Left lobe of liver (tissue), 2 donors: ENCODE measurements around the gene ZNF683. TPM values are rescaled to one million over a fixed set of nuclear protein-coding genes. Genes with fewer than 3 reads are reported as not detected.

Experiments
- ATAC-seq: fragments of 200-7000 bp; cut with Tn5 transposase; one replicate; pipeline ENCODE4 v1.9.1; 2020; ENCODE audit warnings: mild to moderate bottlenecking, moderate library complexity
- DNase-seq: peaks from one replicate; pipeline ENCODE4 v3.0.0-alpha.2; 2020; ENCODE audit warnings: low spot score
- total RNA-seq: library from RNA; stranded (reverse); gene quantifications from one replicate; pipeline ENCODE4 v1.2.1, GENCODE V29; 2021
- donor health status: DM: no; HTN: no; CAD: no; lungs with moderate emphysema.
- donor health status: DM: no; HTN: yes; CAD: no.

ZNF683 gene
- total RNA-seq, 1 donor from 2014 or later: not detected

DNA sequence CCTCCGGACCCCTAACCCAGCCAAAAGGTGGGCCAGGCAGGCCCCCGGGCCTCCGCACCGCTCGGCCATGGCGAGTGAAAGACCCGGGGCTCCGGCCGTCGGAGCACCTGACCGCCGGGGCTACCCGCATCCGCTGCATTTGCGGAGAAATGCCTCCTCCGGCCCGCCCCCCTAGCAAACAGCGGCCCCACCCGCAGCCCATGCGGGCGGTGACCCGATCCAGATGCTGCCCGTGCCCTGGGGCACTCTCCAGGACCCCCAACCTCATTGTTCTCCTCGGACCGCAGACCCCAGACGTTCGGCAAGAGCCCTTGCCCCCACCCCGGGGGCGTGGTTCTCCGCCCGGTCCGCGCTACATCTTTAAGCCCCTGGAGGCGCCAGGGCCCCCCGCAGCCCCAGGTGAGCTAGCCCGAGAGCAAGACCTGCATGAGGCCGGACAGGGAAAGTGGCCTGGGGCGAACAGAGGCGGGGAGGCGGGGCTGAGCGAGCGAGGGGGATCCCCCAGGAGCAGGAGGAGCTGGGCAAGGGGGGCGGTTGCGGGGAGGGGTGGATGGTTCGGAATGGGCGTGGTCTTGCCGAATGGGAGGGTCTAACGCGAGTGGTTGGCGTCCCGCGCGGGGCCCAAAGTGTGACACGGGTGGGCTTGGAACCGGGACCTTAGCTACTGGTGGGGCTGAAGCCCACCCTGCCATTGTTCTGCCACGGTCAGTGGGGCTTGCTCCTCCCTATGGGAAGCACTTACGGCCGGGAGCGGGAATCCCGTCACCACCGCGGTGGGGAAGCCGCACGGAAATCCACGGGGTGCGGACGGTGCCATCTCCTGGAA is 12.4 kb downstream of the ZNF683 start:
- DNase-seq: no peak
- no peak for ATAC-seq

- no peak for DNase-seq
- ATAC-seq: peak; percentile 89
Observed at GRCh38 chr1:26358411-26359384, 13.9 kb downstream of the ZNF683 start.

DNA sequence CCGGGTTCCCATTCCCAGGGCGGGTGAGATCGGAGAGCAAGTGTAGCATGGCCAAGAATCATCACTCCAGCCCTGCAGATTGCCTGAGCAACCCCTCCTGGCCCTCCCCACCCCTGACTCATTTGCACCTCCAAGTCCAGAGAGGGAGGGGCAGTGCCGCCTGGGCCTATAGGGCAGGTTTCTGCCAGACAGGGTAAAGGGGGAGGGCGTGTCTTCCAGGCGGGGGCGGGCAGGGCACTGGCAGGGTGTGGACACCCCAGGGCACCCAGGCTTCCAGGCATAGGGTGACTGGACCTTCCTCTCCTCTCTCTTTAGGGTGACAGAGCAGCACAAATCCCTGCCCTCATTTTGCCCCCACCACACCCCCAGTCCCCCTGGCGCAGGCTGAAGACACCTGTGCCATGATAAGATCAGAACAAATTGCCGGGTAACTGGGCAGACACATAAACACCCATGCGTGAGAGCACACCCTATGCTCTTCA is 15.4 kb downstream of the ZNF683 start:
- DNase-seq (no peak), ATAC-seq (no peak)

DNA sequence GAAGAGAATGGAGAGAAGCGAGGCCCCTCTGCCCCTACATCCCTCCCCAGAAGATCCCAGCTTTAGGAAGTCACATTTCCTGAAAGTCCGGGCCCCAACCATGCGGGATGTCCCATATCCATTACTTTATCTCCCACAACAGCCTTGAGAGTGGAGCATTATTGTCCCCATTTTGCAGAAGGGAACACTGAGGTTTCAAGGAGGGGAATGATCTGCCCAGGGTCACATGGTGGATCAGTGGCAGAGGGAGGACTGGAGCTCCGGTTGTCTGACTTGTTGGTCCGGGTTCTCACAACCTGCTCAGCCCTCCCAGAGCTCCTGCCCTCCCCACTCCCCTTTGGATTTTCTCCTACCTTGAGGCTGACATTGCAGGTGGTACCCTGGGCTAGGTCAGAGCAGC is 16.4 kb downstream of the ZNF683 start:
- DNase-seq (no peak), ATAC-seq (no peak)

GRCh38 chr1:26354972-26355371 is 17.6 kb downstream of the ZNF683 start:
- DNase-seq (no peak), ATAC-seq (no peak)

- DNase-seq: no peak
- ATAC-seq: no peak
Observed at GRCh38 chr1:26353976-26354820, 18.4 kb downstream of the ZNF683 start, which contains the start of gene CRYBG2. Gene CRYBG2 (minus strand): TSS chr1:26354130. CDS start chr1:26346657, 7,473 bp downstream.

- ATAC-seq: no peak
- no peak for DNase-seq
Observed at GRCh38 chr1:26353210-26353859, 19.2 kb downstream of the ZNF683 start.

DNA sequence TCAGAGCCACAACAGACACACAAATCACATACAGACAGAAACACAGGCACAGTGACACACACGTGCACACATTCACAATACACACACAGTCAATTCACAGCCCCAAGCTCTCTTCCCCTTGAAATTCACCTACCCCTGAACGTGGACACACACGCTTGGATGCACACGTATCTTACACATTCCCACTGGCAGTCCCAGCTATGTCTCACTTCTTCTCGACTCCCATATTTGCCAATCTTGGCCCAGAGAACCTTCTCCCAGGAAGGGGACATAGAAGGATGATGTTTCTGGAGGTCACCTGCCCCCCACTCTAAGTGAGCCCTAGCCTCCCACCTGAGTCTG is 20.2 kb downstream of the ZNF683 start:
- ATAC-seq: no peak
- no peak for DNase-seq

- no peak for DNase-seq
Observed at GRCh38 chr1:26351590-26352337, 20.8 kb downstream of the ZNF683 start.

GRCh38 chr1:26350701-26351589 is 21.6 kb downstream of the ZNF683 start:
- no peak for DNase-seq

More at GRCh38 chr1:26351590-26352337, 20.8 kb downstream of the ZNF683 start:
- ATAC-seq: no peak

GRCh38 chr1:26350343-26350700 is 22.2 kb downstream of the ZNF683 start:
- DNase-seq (no peak), ATAC-seq (no peak)

More at GRCh38 chr1:26350701-26351589, 21.6 kb downstream of the ZNF683 start:
- ATAC-seq: peak; percentile 36

DNA sequence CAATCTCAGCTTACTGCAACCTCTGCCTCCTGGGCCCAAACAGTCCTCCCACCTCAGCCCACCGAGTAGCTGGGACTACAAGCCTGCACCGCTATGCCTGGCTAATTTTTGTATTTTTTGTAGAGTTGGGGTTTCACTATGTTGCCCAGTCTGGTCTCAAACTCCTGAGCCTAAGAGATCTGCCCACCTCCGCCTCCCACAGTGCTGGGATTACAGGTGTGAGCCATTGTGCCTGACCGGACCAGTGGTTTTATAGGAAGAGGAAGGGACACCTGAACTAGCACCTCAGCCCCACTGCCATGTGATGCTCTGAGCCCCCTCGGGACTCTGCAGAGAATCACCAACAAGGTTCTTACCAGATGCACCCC is 22.7 kb downstream of the ZNF683 start:
- DNase-seq (no peak), ATAC-seq (no peak)

DNA sequence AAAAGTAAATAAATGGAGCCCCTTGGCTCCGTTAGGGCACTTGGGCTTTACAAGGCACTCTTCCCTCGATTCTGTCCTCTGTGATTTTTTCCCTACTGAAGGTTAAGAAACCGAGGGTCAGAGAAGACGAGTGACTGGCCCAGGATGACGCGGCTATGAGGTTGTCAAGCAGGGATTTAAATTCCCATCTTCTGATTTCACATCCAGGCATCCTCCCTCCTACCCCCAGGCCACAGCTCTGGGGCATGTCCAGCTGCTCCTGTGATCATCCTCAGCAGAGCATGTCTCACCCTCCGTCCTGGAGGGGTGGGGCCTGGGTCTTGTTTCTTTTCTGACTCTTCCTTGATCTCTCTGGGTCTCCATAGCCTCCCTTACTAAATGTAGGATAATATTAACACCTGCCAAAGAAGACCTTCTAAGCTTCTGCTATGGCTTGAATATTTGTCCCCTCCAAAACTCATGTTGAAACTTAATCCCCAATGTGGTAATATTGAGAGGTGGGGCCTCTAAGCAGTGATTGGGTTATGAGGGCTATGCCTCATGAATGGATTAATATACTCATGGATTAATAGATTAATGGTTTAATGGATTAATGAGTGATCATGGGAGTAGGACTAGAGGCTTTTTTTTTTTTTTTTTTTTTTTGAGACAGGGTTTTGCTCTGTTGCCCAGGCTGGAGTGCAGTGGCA is 23.2 kb downstream of the ZNF683 start:
- DNase-seq (no peak), ATAC-seq (no peak)

DNA sequence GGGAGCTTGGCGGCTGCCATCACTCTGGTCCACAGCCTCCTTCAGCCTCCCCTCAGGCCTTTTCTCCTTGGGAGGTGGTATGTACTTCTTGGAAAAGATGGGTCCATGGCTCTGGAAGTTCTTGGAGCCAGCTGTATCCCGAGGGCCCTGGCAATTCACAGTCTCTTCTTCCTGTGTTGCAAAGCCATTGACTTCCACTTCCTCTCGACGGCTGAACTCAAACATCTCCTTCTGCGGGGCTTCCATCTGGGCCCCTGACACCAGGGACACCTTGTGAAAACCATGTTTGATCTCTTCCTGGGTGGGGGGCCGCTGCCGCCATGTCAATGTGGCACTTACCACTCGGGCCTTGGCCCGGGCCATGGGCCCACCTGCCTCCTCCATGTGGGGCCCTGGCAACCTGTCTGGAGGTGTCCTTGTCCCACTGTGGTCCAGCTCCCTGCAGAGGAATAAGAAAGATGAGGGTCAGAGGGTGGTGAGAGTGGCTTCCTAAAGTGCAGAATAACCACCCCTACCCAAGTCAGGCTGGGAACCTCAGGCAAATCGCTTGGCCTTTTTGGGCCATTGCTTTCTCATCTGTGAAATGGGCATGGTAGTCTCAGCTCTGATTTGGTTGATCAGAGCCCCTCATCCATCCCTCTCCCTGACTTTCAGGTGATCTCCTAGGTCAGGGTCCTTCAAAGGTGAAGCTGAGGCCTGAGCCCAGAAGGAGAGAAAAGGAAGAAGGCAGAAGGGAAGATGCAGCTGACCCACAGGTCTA is 26.1 kb downstream of the ZNF683 start:
- DNase-seq: no peak

DNA sequence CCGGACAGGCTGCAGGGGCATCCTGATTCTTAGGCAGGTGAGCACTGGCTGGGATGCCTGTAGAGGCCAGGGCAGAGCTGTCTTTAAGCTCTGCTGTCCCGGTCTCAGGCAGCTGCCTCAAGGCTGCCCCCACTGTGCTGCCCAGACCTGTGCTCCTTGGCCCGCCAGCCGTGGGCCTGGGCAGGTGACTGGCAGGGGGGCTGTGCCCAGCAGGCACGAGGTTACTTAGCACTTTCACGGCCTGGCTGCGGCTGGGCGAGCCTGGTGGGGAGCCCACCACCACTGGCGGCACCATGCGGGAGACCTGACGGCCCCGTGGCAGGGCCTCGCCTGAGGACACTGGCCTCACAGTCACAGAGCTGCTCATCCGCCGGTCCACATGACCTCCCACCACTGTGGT is 26.8 kb downstream of the ZNF683 start:
- no peak for DNase-seq
- no peak for ATAC-seq

More for the DNA sequence above, 26.1 kb downstream of the ZNF683 start:
- no peak for ATAC-seq

GRCh38 chr1:26344147-26344920 is 28.2 kb downstream of the ZNF683 start:
- no peak for DNase-seq
- ATAC-seq: no peak
